ENCODE measurements around the gene ARHGAP20. TPM values are rescaled to one million over a fixed set of nuclear protein-coding genes. Genes with fewer than 3 reads are reported as not detected.
"Not testable (repeated sequence)": the region's sequence is repeated elsewhere in the genome, so short reads cannot be mapped to it uniquely, and the experiment has no call there.

Gene ARHGAP20
- total RNA-seq, 1 donor from 2014 or later = 5.5 TPM

GRCh38 chr11:110645253-110645652, 67.0 kb downstream of the ARHGAP20 start:
- DNase-seq (no peak), ATAC-seq (no peak)
- no peaks in the 10 kb centered on the region for H3K4me1 ChIP-seq
- H3K9me3 ChIP-seq = no peaks in the 10 kb centered on the region
- H3K4me3 ChIP-seq = no peak overlapping the region
- H3K27ac ChIP-seq = no peak overlapping the region
- TF ChIP-seq, protein P1, sequence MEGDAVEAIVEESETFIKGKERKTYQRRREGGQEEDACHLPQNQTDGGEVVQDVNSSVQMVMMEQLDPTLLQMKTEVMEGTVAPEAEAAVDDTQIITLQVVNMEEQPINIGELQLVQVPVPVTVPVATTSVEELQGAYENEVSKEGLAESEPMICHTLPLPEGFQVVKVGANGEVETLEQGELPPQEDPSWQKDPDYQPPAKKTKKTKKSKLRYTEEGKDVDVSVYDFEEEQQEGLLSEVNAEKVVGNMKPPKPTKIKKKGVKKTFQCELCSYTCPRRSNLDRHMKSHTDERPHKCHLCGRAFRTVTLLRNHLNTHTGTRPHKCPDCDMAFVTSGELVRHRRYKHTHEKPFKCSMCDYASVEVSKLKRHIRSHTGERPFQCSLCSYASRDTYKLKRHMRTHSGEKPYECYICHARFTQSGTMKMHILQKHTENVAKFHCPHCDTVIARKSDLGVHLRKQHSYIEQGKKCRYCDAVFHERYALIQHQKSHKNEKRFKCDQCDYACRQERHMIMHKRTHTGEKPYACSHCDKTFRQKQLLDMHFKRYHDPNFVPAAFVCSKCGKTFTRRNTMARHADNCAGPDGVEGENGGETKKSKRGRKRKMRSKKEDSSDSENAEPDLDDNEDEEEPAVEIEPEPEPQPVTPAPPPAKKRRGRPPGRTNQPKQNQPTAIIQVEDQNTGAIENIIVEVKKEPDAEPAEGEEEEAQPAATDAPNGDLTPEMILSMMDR (IDR thresholded peaks at IDR 0.05) = no peak
- intact Hi-C loops (cut with DNase I) = no loop called here
- no peaks in the 10 kb centered on the region for H3K27me3 ChIP-seq (ENCODE audit: low read depth)
- no peaks in the 10 kb centered on the region for H3K36me3 ChIP-seq

DNA sequence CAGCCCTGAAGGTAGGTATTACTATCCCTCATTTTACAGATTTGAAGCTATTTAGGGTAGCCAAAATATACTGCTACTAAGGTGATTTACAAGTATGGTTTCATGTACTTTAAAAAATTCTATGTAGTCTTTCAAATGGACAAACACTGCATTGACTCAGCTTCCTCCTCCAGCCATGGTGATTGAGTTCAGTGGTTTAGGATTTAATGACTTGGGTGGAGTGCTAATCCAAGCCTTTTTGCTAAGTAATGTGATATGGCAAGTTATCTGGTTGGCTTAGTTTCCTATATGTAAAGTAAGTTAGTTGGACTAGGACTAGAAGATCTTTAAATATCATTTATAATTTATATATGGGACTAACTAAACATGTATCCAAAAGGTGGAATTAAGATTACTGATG, 77.9 kb downstream of the ARHGAP20 start:
- Histone ChIP-seq H3K4me3 (no peak overlapping the region), H3K4me1 (no peaks in the 10 kb centered on the region), H3K27ac (no peak overlapping the region), H3K27me3 (ENCODE audit: low read depth) (no peaks in the 10 kb centered on the region), H3K9me3 (no peaks in the 10 kb centered on the region), H3K36me3 (no peaks in the 10 kb centered on the region)
- intact Hi-C loops (cut with DNase I) = no loop called here
- DNase-seq (no peak), ATAC-seq (no peak)
- TF ChIP-seq, protein P1 (IDR thresholded peaks at IDR 0.05) = no peak

- no peak for DNase-seq
- intact Hi-C loops (cut with DNase I) = no loop called here
- H3K36me3 ChIP-seq = no peaks in the 10 kb centered on the region
- H3K9me3 ChIP-seq = no peaks in the 10 kb centered on the region
- ATAC-seq = no peak
- H3K4me1 ChIP-seq = no peaks in the 10 kb centered on the region
- no peaks in the 10 kb centered on the region for H3K27me3 ChIP-seq (ENCODE audit: low read depth)
- no peak overlapping the region for H3K4me3 ChIP-seq
- H3K27ac ChIP-seq = no peak overlapping the region
- TF ChIP-seq, protein P1 (IDR thresholded peaks at IDR 0.05) = no peak
Measured at GRCh38 chr11:110631551-110631950, 80.7 kb downstream of the ARHGAP20 start.

- DNase-seq = peak; percentile 66
- TF ChIP-seq, protein P1 (IDR thresholded peaks at IDR 0.05) = no peak
- Histone ChIP-seq H3K36me3 (no peaks in the 10 kb centered on the region), H3K4me1 (no peaks in the 10 kb centered on the region), H3K9me3 (no peaks in the 10 kb centered on the region), H3K27ac (no peak overlapping the region), H3K4me3 (no peak overlapping the region), H3K27me3 (ENCODE audit: low read depth) (no peaks in the 10 kb centered on the region)
- intact Hi-C loops (cut with DNase I) = no loop called here
- ATAC-seq = peak; percentile 89 to 97
Measured at GRCh38 chr11:110629594-110629993, 82.6 kb downstream of the ARHGAP20 start.

DNA sequence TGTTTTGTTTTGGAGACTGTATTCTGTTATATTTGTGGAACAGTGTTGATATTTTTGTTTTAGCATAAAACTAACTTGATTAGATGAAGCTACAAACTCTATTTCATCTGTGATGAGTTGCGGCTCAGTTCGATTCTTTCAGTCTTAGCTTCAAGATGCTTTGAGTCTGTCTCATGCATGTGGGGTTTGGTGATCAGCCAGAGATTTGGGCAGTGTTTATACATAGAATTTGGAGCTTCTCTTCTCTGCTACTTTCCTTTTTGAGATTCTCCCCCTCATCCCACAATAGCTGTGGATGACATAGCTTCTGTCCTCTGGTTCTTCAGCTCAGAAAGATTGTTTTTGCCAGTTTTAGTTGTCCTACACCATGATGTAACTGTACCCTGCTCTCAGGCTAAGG, 90.4 kb downstream of the ARHGAP20 start:
- no peaks in the 10 kb centered on the region for H3K36me3 ChIP-seq
- peaks cover 2% of the 10 kb centered on the region for H3K9me3 ChIP-seq
- H3K27ac ChIP-seq = no peak overlapping the region
- intact Hi-C loops (cut with DNase I) = no loop called here
- H3K4me3 ChIP-seq = no peak overlapping the region
- H3K4me1 ChIP-seq = no peaks in the 10 kb centered on the region
- TF ChIP-seq, protein P1 (IDR thresholded peaks at IDR 0.05) = no peak
- ATAC-seq (no peak), DNase-seq (no peak)
- no peaks in the 10 kb centered on the region for H3K27me3 ChIP-seq (ENCODE audit: low read depth)

DNA sequence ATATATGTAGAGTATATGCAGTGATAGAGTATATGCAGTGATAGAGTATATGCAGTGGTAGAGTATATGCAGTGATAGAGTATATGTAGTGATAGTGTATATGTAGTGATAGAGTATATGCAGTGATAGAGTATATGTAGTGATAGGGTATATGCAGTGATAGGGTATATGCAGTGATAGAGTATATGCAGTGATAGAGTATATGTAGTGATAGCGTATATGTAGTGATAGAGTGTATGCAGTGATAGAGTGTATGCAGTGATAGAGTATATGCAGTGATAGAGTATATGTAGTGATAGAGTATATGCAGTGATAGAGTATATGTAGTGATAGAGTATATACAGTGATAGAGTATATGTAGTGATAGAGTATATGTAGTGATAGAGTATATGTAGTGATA, 92.9 kb downstream of the ARHGAP20 start:
- H3K36me3 ChIP-seq; H3K4me3 ChIP-seq; intact Hi-C loops (cut with DNase I); H3K27ac ChIP-seq; H3K4me1 ChIP-seq; H3K27me3 ChIP-seq (ENCODE audit: low read depth); H3K9me3 ChIP-seq; DNase-seq; ATAC-seq: not testable (repeated sequence)
